ENCODE measurements around the gene BEST3.

BEST3 gene

DNA sequence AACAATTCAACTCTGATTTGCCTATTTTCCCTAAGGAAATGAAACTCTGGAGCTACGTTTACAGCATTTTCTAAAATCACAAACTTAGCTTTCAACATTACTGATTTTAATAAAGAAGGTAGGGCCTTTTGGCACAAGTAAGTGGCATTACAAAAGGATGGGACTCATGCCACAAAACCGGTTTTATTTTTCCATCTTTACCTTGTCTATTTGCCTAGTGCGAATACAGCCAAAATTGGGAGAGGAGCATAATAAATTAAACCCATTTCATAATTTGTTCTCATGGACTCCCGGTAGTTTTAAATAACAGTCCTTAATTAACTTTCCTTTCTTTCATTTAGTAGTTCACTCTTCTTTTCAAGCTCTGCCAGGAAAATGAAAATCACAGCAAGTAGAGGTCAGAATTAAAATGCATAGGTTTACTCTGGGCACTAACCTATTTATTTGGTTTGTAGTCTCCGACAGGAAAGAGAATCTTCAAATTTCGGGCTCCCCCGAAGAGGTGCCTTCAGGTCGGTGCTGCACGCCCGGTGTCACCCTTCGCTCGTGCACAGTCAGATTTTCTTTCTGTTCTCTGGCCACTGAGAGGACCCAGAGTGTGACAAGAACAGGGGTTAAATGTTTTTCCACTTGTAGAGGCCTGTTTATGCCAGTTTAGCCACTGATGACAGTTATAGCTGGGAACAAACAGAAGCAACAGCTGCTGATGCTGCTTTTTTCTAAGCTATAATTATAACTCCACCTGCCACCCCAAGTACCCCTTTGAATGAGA is at the start of gene BEST3:
BEST3 (minus strand) TSS at position 535 of the 772 bp plus-strand sequence. CDS start 1,505 bp downstream, outside the sequence.
- no peak for DNase-seq

DNA sequence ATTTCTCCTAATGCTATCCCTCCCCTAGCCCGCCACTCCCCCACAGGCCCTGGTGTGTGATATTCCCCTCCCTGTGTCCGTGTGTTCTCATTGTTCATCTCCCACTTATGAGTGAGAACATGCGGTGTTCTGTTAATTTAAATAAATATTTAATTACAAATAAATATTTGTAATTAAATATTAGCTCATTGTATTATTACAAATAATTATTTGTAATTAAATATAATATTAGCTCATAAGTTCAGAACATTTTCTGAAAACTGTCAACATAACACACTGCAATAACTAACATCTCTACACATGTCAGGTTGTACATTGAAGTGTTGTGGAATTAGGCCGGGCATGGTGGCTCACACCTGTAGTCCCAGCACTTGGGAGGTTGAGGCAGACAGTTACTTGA is 45.0 kb upstream of the BEST3 start:
- DNase-seq, result no peak

GRCh38 chr12:69739287-69740191 is 40.4 kb upstream of the BEST3 start:
- peak; percentile 86 for DNase-seq

GRCh38 chr12:69738351-69739286 is 39.5 kb upstream of the BEST3 start, which contains the start of gene RAB3IP:
RAB3IP (plus strand) TSS chr12:69738860; CDS start chr12:69755409, 16,549 bp downstream.
- peak; percentile 99 for DNase-seq

- DNase-seq, result no peak
Measured at GRCh38 chr12:69733638-69734037, 34.5 kb upstream of the BEST3 start.

- DNase-seq, result no peak
Measured at GRCh38 chr12:69732088-69732487, 33.0 kb upstream of the BEST3 start.

DNA sequence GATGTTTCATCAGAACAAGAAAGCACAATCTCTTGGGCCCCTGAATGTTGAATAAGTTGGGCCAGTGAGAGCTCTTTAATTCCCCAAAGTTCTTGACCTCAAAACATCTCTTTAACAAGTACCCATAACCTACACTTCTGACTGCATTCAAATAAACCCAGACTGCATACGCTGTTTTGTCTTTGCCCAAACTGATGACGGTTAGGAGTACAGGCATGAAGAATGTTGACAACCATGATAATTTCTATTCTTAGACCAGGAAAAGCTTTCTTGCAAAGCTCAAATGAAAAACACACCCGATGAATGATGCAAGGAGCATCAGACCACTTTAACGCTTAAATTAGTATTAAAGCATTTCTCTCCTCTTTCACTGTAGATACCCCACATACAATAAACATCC is 27.8 kb upstream of the BEST3 start:
- DNase-seq, result no peak

GRCh38 chr12:69720750-69721149 is 21.6 kb upstream of the BEST3 start:
- no peak for DNase-seq

DNA sequence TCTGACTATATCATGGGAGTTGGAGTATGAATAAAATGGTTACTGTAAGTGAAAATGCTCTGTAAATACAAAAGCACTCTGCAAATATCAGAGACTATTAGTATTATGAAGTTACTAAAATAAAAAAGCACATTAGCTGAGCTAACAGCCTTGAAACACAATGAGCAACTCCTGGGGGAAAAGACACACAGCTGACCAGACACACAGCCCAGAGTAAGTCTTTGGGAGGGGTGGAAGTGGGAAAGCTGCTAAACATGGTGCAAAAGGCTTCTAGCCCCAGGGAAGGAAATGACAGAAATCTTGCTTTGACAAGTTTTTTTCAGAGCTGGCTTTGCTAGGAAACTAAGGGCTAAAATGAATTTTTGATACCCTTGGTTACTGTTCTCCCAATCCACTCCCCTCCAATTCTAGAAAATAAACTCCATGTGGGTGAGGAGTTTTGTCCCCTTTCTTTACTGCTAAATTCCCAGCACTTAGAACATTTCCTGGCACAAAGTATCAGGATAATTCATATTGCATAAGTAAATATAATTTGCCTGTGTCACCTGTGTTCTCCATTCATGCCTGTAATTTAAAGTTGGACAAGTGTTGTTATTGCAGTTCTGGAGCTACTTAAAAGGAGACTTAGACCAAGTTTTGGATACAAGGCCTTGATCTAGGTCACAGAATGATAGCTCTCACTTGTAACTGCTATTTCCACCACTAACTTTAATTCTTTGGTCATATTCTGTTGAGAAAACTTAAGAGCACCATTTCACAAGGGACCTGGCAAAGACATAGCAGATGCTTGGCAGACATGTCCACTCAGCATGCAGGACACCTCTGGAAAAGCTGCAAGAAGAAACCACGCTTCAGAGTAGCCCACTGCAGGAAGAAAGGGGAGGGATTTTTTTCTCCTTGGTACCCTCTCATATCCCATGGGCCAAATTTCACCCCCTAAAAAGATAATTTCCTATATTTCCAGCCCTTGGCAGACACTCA is 20.5 kb upstream of the BEST3 start:
- no peak for DNase-seq

DNA sequence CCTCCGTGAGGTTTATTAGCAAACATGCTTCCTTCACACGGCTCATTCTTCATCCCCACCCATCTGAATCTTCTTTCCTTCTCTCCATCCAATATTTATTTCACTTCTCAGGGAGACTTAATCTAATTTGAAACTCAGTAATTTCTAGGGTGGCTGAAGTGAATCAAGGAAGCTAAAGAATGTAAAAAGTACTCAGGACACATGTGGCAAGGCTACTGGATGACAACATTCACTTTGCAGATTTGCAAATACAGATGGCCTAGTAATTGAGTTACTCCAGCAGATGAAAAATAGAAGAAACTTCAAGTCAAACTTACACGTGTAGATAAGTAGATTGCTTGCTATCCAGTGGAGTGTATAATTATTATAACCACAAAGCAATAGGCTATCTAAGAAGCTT is 15.4 kb upstream of the BEST3 start:
- no peak for DNase-seq

- DNase-seq, result no peak
Measured at GRCh38 chr12:69712826-69713225, 13.7 kb upstream of the BEST3 start.

- no peak for DNase-seq
Measured at GRCh38 chr12:69708649-69709048, 9.5 kb upstream of the BEST3 start.

- no peak for DNase-seq
Measured at GRCh38 chr12:69704357-69704756, 5.3 kb upstream of the BEST3 start.

GRCh38 chr12:69703146-69703642 is 4.1 kb upstream of the BEST3 start:
- no peak for DNase-seq

DNA sequence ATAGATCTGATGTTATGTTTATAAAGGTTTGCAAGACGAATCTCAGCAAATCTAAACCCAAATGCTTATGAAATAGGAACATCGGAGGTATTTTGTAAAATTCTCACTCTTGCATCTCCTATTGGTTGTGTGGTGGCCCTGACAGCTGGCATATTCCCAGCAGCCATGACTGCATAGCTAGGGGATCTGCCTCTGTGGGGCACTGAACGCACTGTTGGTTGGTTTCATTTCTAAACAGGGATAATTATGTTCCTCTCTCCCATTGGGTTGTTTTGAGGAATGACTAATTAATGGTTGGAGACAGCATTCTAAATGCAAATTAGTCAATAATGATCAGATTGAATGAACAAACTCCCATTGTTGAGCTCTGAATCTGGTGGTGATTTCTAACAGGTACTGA is 2.7 kb upstream of the BEST3 start:
- no peak for DNase-seq

GRCh38 chr12:69698054-69698453 is 1.0 kb downstream of the BEST3 start:
- DNase-seq, result no peak

- DNase-seq, result no peak
Measured at GRCh38 chr12:69694123-69694522, 5.0 kb downstream of the BEST3 start.

DNA sequence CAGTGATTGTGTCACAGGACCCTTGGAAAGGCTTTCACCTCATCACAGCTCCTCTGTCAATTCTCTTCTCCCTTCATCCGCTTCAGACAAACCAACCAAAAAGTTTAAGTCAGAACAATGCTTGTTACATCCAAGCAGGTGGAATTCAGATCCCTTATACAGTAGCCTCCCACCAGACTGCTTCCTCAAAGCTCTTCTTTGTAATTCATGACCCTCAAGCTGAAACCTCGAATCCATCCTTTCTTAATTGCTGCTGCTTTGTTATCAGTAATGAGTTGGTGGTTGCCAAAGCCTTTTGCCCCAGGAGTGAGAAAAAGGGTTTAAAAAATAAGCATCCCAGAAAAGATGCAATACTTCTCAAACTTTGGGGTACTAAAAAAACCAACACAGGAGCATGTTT is 9.5 kb downstream of the BEST3 start:
- DNase-seq, result no peak

- peak; percentile 99 for DNase-seq
Measured at GRCh38 chr12:69688471-69689427, 10.4 kb downstream of the BEST3 start.

- DNase-seq, result no peak
Measured at GRCh38 chr12:69688021-69688420, 11.1 kb downstream of the BEST3 start.
